AG04449 (cell line): ENCODE results near the gene ALK.

Experiments used
- CTCF ChIA-PET: fragments of 350-600 bp; formaldehyde crosslinking; extraction: SDS; loops from one replicate; lab custom pipeline; 2021; ENCODE audit warnings: antibody characterized with exemption; lab: Yijun Ruan, JAX
- POLR2A ChIA-PET: fragments of 400-600, 350-600 bp; formaldehyde crosslinking; extraction: SDS; loops from one replicate; lab custom pipeline; 2020; ENCODE audit warnings: antibody characterized with exemption, inconsistent platforms; lab: Yijun Ruan, JAX
- DNase-seq: peaks from one replicate; pipeline ENCODE4 v3.0.0-alpha.2; 2010; ENCODE audit warnings: low read depth, low spot score
- H3K4me3 ChIP-seq: 2 replicates; pipeline ENCODE4 v1.5.1; 2011; ENCODE audit warnings: low read depth, mild to moderate bottlenecking, control low read depth, low read length
- TF ChIP-seq, protein P1 (sequence below): IDR thresholded peaks from one replicate; pipeline ENCODE4 v1.5.1; 2011; ENCODE audit warnings: mild to moderate bottlenecking, moderate library complexity, low read length, control low read depth, inconsistent platforms; ENCODE audit not compliant: insufficient read depth; ENCODE audit errors: missing control alignments

ALK gene

DNA sequence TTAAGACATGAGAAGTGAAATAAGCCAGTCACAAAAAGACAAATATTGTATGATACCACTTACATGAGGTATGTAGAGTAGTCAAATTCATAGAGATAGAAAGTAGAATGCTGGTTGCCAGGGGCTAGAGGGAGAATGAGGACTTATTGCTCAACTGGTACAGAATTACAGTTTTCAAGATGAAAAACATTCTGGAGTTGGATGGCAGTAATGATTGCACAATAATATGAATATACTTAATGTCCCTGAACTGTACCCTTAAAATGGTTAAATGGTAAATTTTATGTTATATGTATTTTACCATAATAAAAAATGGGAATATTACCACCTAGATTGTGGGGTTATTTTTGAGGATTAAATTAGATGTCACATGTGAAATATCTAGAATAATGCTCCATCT is 465.0 kb downstream of the ALK start:
- ChIA-PET CTCF (no interaction called here), POLR2A (no interaction called here)
- no peak for DNase-seq
- H3K4me3 ChIP-seq, result no peak overlapping the region
- TF ChIP-seq, protein P1, sequence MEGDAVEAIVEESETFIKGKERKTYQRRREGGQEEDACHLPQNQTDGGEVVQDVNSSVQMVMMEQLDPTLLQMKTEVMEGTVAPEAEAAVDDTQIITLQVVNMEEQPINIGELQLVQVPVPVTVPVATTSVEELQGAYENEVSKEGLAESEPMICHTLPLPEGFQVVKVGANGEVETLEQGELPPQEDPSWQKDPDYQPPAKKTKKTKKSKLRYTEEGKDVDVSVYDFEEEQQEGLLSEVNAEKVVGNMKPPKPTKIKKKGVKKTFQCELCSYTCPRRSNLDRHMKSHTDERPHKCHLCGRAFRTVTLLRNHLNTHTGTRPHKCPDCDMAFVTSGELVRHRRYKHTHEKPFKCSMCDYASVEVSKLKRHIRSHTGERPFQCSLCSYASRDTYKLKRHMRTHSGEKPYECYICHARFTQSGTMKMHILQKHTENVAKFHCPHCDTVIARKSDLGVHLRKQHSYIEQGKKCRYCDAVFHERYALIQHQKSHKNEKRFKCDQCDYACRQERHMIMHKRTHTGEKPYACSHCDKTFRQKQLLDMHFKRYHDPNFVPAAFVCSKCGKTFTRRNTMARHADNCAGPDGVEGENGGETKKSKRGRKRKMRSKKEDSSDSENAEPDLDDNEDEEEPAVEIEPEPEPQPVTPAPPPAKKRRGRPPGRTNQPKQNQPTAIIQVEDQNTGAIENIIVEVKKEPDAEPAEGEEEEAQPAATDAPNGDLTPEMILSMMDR, result no peak

DNA sequence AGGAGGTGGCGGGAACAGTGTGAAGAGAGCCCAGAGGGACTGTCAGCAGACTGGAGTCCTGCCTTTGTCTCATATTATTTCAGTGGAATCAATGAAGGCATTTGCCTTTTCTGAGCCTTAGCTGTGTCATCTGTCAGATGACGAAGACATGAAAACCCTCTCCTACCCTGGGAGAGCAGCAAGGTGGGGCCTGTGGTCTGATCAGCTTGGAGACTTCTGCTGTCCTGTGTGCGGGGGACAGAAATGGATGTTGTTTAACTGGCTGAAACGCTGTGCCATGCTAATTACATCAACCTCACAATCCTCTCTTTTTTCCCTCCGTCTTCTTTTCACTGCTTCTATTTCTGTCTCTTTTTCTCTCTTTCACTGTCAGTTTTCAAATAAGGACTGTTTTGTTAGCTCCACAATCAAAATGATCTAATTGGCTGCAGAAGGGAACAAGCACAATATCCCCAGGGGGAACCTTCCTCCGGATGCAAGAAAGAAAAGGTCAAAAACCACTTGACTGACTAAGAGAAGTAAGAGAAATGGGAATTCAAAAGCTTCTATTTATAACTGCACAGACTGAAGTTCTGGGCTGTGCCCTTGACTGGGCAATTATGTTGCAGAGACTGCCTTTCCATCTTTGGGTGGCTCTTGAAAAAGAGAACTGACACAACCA is 466.1 kb downstream of the ALK start:
- no peak overlapping the region for H3K4me3 ChIP-seq
- no peak for DNase-seq

DNA sequence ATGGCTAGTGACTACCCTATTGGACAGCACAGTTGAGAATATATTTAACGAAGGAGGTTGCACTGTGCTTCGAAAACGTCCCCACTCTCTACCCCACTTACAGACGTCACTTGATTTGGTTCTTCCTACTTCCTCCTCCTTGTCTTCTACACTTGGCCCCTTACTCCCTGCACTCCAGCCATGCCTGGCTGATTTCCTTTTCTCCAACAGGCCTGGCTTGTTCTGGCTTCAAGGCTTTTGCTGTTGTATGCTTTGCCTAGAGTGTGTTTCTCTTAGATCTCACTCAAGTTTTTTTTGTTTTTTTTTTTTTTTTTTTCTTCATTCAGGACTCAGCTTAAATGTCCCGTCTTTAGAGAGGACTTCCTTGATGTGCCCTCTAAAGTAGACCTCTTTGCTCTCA is 469.4 kb downstream of the ALK start:
- TF ChIP-seq, protein P1, result no peak
- DNase-seq, result no peak

More for the DNA sequence above, 466.1 kb downstream of the ALK start:
- CTCF ChIA-PET, result interaction anchor here (1.2 kb wide), 1 partner anchor 9 kb away, joined by 3 read pairs; no protein-coding TSS in a partner anchor
- TF ChIP-seq, protein P1, result no peak
- POLR2A ChIA-PET, result no interaction called here

DNA sequence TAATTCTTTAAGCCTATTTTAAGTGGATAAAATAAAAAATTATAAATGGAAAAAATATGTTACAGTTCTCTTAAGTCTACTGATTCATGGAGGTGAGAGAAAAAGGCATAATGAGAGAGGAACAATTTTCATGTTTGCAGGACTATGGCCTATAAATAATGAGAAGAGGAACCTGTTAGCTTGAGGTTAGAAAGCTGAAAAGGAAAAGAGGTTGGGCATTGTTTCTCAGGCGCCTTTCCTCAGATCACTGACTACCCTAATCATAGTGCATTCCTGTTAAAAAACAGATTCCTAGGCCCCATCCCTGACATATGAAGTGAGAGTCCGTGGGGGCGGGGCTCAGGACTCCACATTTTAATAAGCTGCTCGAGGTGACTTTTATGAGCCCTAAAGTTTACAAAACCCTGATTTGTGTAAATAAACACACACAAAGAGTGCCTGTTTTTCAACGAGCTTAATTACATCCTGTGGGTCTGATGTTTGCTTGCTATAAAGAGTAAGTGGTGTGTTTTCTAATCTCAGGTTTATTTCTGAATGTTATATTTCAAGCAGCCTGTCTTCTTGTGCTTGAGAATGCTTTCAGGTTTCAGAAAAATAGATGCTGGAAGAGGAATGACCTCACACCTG is 470.7 kb downstream of the ALK start:
- CTCF ChIA-PET, result no interaction called here
- DNase-seq, result no peak
- no peak overlapping the region for H3K4me3 ChIP-seq
- TF ChIP-seq, protein P1, result no peak
- POLR2A ChIA-PET, result no interaction called here

More for the DNA sequence above, 469.4 kb downstream of the ALK start:
- CTCF ChIA-PET, result no interaction called here
- POLR2A ChIA-PET, result no interaction called here
- no peak overlapping the region for H3K4me3 ChIP-seq

DNA sequence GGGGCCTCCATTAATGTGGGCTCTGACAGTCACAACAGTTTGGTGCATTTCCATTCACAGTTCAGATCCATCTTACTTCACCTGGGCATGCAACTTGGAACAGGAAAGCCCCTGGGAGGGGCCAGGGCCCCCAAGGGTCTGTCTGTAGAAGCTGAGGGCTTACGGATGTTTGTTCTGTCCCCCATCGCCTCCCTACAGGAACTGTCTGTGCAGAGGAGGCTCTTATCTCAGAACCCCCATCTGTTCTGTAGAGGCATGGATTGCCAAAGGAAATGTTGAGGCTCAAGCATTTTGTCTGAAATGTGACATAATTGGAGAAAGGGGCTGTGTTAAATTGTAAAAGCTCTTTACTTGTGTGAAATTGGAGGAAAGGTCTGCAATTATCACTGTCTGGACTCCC is 471.9 kb downstream of the ALK start:
- H3K4me3 ChIP-seq, result no peak overlapping the region
- TF ChIP-seq, protein P1, result no peak
- ChIA-PET POLR2A (no interaction called here), CTCF (no interaction called here)
- DNase-seq, result no peak

DNA sequence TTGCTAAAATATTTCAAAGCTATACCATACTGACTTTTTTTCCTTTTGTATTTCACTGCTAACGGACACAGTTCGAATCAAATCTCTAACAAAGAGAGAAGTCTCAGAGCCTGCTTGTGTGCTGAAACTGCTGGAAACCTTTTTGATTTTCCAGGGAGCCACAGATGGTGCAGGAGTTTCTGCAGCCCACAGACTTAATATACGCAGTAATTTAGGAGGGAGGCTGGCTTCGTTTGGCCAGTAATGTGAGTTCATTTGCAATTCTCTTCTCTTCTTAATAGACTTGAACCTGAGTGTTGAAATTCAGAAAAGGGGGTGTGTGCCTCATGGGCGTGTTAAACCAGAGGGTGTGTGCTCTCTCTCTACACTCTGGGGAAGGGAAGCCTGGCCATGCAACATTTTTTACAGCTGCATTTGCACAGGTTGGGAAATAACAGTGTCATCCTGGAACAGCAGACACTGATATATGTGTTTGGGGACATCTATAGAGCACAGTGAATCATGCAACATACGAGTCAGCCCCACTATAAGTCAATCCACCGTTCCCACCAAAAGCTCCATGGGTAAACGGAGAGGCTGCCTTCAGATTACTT is 473.2 kb downstream of the ALK start:
- ChIA-PET CTCF (no interaction called here), POLR2A (no interaction called here)
- TF ChIP-seq, protein P1, result no peak
- DNase-seq, result no peak
- H3K4me3 ChIP-seq, result no peak overlapping the region
